Activated naive CD4-positive, alpha-beta T cell treated with anti-CD3 and anti-CD28 coated beads, Interleukin-2, amount 10 ng/mL, durations not matched to agents 5 hours and 36 hours (primary cell): Measurements from ENCODE around the gene SUMO3. TPM values are rescaled to one million over a fixed set of nuclear protein-coding genes. Genes with fewer than 3 reads are reported as not detected.

Experiments used
- total RNA-seq, 2 experiments: library from RNA; stranded (reverse); gene quantifications; one replicate each; pipeline ENCODE4 v1.2.3, GENCODE V29; 2021

SUMO3 gene
- total RNA-seq: 10 to 100 TPM; 77.5 to 83.7 TPM

DNA sequence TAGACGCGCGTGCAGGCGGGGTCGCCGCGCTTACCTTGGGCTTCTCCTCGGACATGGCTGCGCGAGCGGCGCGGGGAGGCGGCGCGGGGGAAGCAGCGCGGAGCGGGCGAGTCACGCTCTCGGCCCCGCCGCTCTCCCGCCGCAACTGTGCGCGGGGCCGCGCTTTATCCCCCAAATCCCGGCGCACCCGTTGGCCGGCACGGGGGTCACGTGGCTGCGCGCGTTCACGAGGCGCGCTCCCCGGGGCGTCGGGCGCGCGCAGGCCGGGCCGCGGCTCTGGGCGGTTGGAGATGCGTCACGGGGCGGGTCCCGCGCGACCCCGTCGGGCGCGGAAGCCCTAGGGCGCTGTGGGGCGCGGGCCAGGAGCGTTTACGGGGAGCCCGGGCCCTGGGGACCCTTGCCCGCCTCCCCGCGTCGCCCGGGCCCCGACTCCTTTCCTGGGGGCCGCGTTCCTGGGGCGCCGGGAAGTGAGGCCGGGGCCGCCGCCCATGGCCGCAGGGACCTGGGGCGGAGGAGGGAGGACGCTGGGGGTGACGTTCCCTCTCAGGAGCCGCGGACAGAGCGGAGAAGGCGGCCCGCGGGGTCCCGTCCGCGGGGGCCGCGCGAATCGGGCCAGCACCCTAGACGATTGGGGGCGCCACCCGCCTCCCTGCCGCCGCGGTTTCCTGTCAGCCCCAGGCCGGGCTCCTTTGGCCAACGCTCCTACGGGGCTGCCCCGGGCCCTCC, at the start of gene SUMO3:
TSS of gene SUMO3 (minus strand) at position 149 of the 726 bp plus-strand sequence. CDS start at position 55, 94 bp downstream.

DNA sequence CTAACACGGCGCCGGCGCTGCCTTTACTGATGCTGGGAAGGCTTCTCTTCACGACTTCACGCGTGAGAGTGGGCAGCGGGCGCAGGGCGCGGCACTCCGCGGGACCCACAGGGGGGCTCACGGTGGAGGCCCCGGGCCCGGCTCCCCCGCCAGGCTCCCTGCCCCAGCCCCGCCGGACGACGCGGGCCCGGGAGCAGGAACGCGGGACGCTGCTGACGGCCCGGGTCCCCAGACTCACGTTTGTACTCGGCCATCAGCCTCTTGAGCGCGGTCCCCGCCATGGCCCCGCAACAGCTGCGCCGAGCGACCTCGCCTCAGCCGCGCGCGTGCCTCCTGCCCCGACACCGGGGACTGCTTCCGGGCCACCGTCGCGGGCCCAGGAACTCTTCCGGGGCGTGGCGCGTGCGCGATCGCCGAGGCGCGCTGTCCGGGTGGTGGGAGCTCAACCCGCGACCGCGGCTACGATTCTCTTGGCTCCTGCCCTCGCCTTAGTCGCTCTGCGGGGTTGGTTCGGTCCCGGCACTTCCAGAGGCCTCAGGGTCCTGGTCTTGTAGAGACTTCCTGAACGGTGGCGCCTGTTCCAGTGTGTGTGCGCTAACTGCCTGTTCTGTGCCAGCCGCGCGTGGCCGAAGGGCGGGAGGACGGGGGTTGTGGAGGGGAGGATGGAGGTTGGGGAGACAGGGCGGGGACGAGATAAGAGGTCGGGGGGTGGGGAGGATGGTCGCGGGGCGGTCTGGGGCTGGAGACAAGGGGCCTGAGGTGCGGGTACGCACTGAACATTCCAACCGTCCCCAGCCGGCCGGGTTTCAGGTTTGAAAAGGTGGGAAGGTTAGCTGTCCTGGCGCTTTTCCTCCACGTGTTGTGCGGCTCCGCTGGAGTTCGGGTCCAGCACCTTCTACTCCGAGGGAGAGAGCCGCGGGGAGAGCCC, 16.1 kb downstream of the SUMO3 start, which contains the start of gene UBE2G2:
TSS of gene UBE2G2 (minus strand) at position 353 of the 928 bp plus-strand sequence. CDS start at position 281, 72 bp downstream.

Other genes starting within 250 kb of the SUMO3 start
- not detected for gene KRTAP10-4, start 244.3 kb downstream of the SUMO3 start, total RNA-seq
- gene KRTAP10-5, start 237.5 kb downstream of the SUMO3 start, total RNA-seq: not detected
- not detected for gene KRTAP10-6, start 225.6 kb downstream of the SUMO3 start, total RNA-seq
- gene KRTAP10-7, start 217.5 kb downstream of the SUMO3 start, total RNA-seq: not detected
- not detected for gene KRTAP10-8, start 206.0 kb downstream of the SUMO3 start, total RNA-seq
- not detected for gene KRTAP10-9, start 191.0 kb downstream of the SUMO3 start, total RNA-seq
- not detected for gene KRTAP10-10, start 180.7 kb downstream of the SUMO3 start, total RNA-seq
- gene KRTAP10-11, start 171.6 kb downstream of the SUMO3 start, total RNA-seq: not detected
- not detected for gene KRTAP12-4, start 163.4 kb downstream of the SUMO3 start, total RNA-seq
- not detected for gene KRTAP12-3, start 160.1 kb downstream of the SUMO3 start, total RNA-seq
- not detected for gene KRTAP12-2, start 151.1 kb downstream of the SUMO3 start, total RNA-seq
- not detected for gene KRTAP12-1, start 135.9 kb downstream of the SUMO3 start, total RNA-seq
- gene KRTAP10-12, start 120.9 kb downstream of the SUMO3 start, total RNA-seq: not detected
- not detected for gene TSPEAR, start 106.5 kb downstream of the SUMO3 start, total RNA-seq
- 100 to 1,000 TPM in 1 of 2 experiments, 10 to 100 TPM in 1; 90.1 to 104 TPM for gene UBE2G2, start 16.2 kb downstream of the SUMO3 start, total RNA-seq
- 10 to 100 TPM; 74.7 to 79.3 TPM for gene PTTG1IP, start 55.6 kb upstream of the SUMO3 start, total RNA-seq
- 100 to 1,000 TPM; 565 to 569 TPM for gene ITGB2, start 102.8 kb upstream of the SUMO3 start, total RNA-seq
- gene SLX9, start 122.0 kb upstream of the SUMO3 start, total RNA-seq: 10 to 100 TPM; 39.5 to 41.4 TPM